AG10803 (cell line): ENCODE results near the gene FILIP1.

Experiments
- DNase-seq: peaks from one replicate; pipeline ENCODE4 v3.0.0; 2010; ENCODE audit warnings: low read depth
- H3K4me3 ChIP-seq: 2 replicates; pipeline ENCODE4 v1.5.1; 2011; ENCODE audit warnings: mild to moderate bottlenecking, low read length, control low read depth
- TF ChIP-seq, protein P1 (sequence below): conservative IDR thresholded peaks from 2 replicates; pipeline ENCODE4 v1.5.1; 2011; ENCODE audit warnings: mild to moderate bottlenecking, low read length, control low read depth, inconsistent platforms

FILIP1 gene

DNA sequence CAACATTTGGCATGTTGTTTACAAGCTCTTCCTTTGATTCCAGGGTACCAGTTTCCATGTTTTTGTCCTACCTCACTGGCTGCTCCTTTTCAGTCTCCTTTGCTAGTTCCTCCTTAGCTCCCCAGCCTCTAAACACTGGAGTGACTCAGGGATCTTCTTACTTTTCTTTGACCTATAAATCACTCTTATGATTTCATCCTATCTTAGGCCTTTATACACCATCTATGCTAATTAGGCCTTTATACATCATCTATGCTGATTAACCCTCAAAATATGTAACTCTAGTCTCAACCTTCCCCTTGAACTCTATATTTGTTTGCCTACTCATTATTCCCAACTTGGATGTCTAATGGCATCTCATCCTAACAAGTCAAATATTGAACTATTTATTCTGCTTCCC lies 218.5 kb downstream of the FILIP1 start:
- TF ChIP-seq, protein P1, sequence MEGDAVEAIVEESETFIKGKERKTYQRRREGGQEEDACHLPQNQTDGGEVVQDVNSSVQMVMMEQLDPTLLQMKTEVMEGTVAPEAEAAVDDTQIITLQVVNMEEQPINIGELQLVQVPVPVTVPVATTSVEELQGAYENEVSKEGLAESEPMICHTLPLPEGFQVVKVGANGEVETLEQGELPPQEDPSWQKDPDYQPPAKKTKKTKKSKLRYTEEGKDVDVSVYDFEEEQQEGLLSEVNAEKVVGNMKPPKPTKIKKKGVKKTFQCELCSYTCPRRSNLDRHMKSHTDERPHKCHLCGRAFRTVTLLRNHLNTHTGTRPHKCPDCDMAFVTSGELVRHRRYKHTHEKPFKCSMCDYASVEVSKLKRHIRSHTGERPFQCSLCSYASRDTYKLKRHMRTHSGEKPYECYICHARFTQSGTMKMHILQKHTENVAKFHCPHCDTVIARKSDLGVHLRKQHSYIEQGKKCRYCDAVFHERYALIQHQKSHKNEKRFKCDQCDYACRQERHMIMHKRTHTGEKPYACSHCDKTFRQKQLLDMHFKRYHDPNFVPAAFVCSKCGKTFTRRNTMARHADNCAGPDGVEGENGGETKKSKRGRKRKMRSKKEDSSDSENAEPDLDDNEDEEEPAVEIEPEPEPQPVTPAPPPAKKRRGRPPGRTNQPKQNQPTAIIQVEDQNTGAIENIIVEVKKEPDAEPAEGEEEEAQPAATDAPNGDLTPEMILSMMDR = no peak
- peak; percentile 77 for DNase-seq
- H3K4me3 ChIP-seq = no peak overlapping the region

DNA sequence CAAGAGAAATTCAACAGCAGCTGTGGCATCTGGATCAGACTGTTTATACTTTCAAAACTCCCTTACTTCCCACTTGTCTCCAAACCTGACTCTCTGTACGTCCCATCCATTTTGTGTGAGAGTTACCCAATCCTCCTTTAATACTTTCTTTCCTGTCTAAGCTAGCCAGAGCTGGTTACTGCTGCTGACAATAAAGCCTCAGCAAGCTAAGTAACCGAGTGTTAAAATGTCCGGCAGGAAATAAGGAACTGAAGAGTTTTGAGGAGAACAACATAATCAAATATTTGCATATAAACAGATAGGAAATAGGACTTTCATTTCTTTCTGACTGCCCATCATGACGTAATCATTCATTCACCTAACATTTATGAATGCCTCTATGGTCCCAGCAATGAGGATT lies 220.6 kb downstream of the FILIP1 start:
- TF ChIP-seq, protein P1 = no peak
- no peak for DNase-seq

DNA sequence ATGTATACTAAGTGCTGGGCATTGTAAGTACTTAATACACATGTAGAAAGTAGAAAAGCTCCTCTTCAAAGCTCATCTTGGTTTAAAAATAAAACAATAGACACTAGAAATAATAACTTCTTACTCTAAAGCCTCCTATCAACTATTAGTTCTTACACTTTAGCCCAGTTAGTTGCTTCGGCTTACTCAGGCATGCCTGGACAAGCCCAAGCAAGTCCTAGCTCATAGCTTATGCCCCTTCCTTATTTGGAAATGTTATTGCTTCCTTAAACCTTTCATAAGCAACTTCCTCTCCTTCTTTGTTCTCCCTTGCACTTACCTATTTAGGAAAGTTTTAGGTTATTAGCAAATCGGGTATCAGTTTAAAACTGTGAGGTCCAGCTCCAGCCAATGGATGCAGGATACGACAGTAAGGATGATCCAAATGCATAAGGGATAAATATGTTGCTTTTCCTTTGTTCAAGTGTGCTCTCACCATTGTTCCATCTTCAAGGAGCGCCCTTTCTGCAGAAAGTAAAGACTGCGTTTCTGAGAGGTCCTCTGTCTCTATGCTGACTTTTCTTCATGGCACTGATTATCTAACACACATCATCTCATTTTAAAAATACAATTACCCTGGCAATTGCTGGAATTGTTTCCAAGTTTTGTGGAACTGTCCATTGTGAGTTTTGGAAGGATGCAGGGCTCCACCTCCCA lies 221.3 kb downstream of the FILIP1 start:
- no peak overlapping the region for H3K4me3 ChIP-seq
- DNase-seq = peak; percentile 78
- TF ChIP-seq, protein P1 = no peak

More for the DNA sequence above, 220.6 kb downstream of the FILIP1 start:
- no peak overlapping the region for H3K4me3 ChIP-seq

DNA sequence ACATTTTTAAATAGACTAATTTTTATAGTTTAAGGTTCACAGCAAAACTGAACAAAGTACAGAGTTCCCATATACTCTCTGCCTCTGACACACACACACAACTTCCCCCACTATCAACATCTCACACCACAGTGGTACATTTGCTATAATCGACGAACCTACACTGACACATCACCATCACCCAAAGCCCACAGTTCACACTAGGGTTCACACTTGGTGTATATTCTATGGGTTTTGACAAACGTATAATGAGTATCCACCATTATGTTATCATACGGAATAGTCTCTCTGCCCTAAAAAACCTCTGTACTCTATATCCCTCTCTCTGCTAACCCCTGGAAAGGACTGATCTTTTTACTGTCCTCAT lies 224.6 kb downstream of the FILIP1 start:
- no peak overlapping the region for H3K4me3 ChIP-seq
- TF ChIP-seq, protein P1 = no peak
- DNase-seq = no peak

DNA sequence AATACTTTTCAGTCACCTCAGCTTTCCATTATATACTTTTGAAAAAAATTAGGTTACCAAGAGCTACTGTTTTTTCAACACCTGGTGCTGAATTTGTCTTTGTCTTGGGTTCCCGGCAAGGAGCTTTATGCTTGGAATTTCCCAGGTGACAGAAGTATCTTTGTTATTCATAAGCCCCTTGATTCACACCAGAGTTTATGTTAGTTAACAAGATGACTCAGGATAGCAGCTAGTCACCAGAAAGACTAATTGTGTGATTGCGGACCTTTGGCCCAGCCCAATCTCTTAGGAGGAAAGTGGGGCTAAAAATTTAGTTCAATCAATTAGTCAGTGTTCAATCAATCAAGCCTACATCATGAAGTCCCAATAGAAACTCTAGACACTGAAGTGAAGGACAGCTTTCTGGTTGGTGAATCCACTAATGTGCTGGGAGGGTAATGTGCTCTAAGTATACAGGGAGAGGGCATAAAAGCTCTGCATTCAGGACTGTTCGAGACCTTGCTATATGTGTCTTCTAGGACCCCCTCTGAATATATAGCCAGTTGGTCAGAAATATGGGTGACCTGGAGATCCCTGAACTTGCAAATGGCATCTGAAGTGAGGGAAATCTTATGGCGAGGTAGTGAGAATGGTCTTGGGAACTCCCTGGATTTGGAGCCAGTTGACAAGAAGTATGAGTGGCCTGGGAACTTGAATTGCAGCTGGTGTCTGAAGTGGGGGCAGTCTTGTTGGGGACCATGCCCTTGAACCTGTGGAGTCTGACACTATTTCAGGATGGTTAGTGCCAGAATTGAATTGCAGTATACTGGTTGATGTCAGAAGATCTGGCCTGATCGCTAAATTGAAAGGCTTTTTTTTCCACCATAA lies 225.2 kb downstream of the FILIP1 start:
- DNase-seq = no peak
- no peak overlapping the region for H3K4me3 ChIP-seq
- TF ChIP-seq, protein P1 = no peak

DNA sequence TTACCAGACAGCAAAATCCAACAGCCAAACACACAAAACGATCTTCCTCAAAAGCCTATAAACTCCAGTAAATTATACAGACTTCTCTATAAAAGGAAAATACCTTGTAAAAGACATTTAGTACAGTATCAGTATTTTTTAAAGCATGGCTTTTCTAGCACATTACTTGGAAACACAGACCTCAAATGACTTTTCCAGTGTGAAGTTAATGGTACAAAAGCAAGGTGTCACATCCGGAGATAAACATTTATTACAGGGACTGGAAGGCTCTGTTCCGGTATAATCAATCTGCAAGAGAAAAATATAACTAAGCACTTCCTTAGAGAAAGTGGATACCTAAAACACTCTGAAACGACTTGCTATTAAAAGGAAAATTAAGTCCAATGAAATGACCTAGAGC lies 226.1 kb downstream of the FILIP1 start:
- H3K4me3 ChIP-seq = no peak overlapping the region
- TF ChIP-seq, protein P1 = no peak
- no peak for DNase-seq
